ENCODE measurements around the gene CTDSP2. TPM values are rescaled to one million over a fixed set of nuclear protein-coding genes. Genes with fewer than 3 reads are reported as not detected.
"Not testable (repeated sequence)": the region's sequence is repeated elsewhere in the genome, so short reads cannot be mapped to it uniquely, and the experiment has no call there.

Gene CTDSP2
- total RNA-seq, 1 donor from 2014 or later = 171 TPM

GRCh38 chr12:57859121-57859520, 12.6 kb upstream of the CTDSP2 start:
- H3K27ac Mint-ChIP-seq (ENCODE audit: unreplicated experiment) = no peak overlapping the region
- DNase-seq (ENCODE audit: extremely low spot score, unreplicated experiment) = no peak
- peaks cover 15% of the 10 kb centered on the region for H3K27me3 Mint-ChIP-seq (ENCODE audit: unreplicated experiment)
- H3K4me1 Mint-ChIP-seq (ENCODE audit: unreplicated experiment) = peaks cover 5% of the 10 kb centered on the region
- H3K36me3 Mint-ChIP-seq (ENCODE audit: unreplicated experiment) = no peaks in the 10 kb centered on the region
- H3K9me3 Mint-ChIP-seq (ENCODE audit: unreplicated experiment) = no peaks in the 10 kb centered on the region
- no peak overlapping the region for H3K4me3 Mint-ChIP-seq (ENCODE audit: unreplicated experiment)
- TF ChIP-seq CTCF (IDR thresholded peaks at IDR 0.05) = no peak

DNA sequence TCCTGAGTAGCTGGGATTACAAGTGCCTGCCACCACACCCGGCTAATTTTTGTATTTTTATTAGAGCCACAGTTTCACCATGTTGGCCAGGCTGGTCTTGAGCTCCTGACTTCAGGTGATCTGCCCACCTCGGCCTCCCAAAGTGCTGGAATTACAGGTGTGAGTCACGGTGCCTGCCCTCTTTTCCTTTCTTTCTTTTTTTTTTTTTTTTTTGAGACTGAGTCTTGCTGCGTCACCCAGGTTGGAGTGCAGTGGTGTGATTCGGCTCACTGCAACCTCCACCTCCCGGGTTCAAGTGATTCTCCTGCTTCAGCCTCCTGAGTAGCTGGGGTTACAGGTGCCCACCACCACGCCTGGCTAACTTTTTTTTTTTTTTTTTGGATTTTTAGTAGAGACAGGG, 11.6 kb upstream of the CTDSP2 start:
- peaks cover 15% of the 10 kb centered on the region for H3K27me3 Mint-ChIP-seq (ENCODE audit: unreplicated experiment)
- H3K9me3 Mint-ChIP-seq (ENCODE audit: unreplicated experiment); H3K4me1 Mint-ChIP-seq (ENCODE audit: unreplicated experiment); H3K27ac Mint-ChIP-seq (ENCODE audit: unreplicated experiment); H3K36me3 Mint-ChIP-seq (ENCODE audit: unreplicated experiment); H3K4me3 Mint-ChIP-seq (ENCODE audit: unreplicated experiment); DNase-seq (ENCODE audit: extremely low spot score, unreplicated experiment): not testable (repeated sequence)

DNA sequence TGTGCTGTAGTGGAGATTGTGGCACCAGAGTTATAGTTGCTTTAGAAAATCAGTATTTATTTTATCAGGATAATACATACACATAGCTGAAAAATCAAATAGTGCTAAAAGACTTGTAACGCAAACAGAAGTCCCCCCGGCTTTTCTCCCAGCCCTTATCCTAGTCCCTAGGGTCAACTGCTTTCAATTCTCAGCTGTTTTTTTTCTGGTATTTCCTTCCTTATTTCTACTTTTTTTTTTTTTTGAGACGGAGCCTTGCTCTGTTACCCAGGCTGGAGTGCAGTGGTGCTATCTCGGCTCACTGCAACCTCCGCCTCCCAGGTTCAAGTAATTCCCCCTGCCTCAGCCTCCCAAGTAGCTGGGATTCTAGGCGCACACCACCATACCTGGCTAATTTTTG, 8.4 kb upstream of the CTDSP2 start:
- Mint-ChIP-seq H3K27me3 (ENCODE audit: unreplicated experiment) (peaks cover 20% of the 10 kb centered on the region), H3K4me1 (ENCODE audit: unreplicated experiment) (peaks cover 19% of the 10 kb centered on the region), H3K36me3 (ENCODE audit: unreplicated experiment) (no peaks in the 10 kb centered on the region), H3K4me3 (ENCODE audit: unreplicated experiment) (no peak overlapping the region), H3K27ac (ENCODE audit: unreplicated experiment) (no peak overlapping the region), H3K9me3 (ENCODE audit: unreplicated experiment) (no peaks in the 10 kb centered on the region)
- DNase-seq (ENCODE audit: extremely low spot score, unreplicated experiment) = no peak
- no peak for TF ChIP-seq CTCF (IDR thresholded peaks at IDR 0.05)

- Mint-ChIP-seq H3K27me3 (ENCODE audit: unreplicated experiment) (peaks cover 16% of the 10 kb centered on the region), H3K4me3 (ENCODE audit: unreplicated experiment) (no peak overlapping the region), H3K4me1 (ENCODE audit: unreplicated experiment) (peaks cover 19% of the 10 kb centered on the region), H3K27ac (ENCODE audit: unreplicated experiment) (no peak overlapping the region), H3K36me3 (ENCODE audit: unreplicated experiment) (no peaks in the 10 kb centered on the region), H3K9me3 (ENCODE audit: unreplicated experiment) (no peaks in the 10 kb centered on the region)
- DNase-seq (ENCODE audit: extremely low spot score, unreplicated experiment) = no peak
- no peak for TF ChIP-seq CTCF (IDR thresholded peaks at IDR 0.05)
Observed at GRCh38 chr12:57853864-57854556, 7.5 kb upstream of the CTDSP2 start.

- no peaks in the 10 kb centered on the region for H3K36me3 Mint-ChIP-seq (ENCODE audit: unreplicated experiment)
- no peak for DNase-seq (ENCODE audit: extremely low spot score, unreplicated experiment)
- peak overlapping the region; percentile 44 for H3K4me3 Mint-ChIP-seq (ENCODE audit: unreplicated experiment)
- peak overlapping the region; percentile 14 for H3K27ac Mint-ChIP-seq (ENCODE audit: unreplicated experiment)
- TF ChIP-seq CTCF (IDR thresholded peaks at IDR 0.05) = no peak
- no peaks in the 10 kb centered on the region for H3K9me3 Mint-ChIP-seq (ENCODE audit: unreplicated experiment)
- peaks cover 20% of the 10 kb centered on the region for H3K4me1 Mint-ChIP-seq (ENCODE audit: unreplicated experiment)
- peaks cover 13% of the 10 kb centered on the region for H3K27me3 Mint-ChIP-seq (ENCODE audit: unreplicated experiment)
Observed at GRCh38 chr12:57852620-57853500, 6.3 kb upstream of the CTDSP2 start.
